WERI-Rb-1 (cell line): ENCODE data around the gene AGRP.

Experiments
- DNase-seq: peaks from one replicate; pipeline ENCODE4 v3.0.0-alpha.2; 2020
- H3K27ac ChIP-seq: fragments of 250-450 bp; sonication (Bioruptor Pico); 2 replicates; pipeline ENCODE4 v1.5.1; 2020; ENCODE audit warnings: mild to moderate bottlenecking, moderate library complexity
- H3K27me3 ChIP-seq: fragments of 250-450 bp; sonication (Bioruptor Pico); 2 replicates; pipeline ENCODE4 v1.5.1; 2021; ENCODE audit warnings: mild to moderate bottlenecking, low read depth, moderate library complexity; ENCODE audit not compliant: insufficient read depth, severe bottlenecking
- H3K36me3 ChIP-seq: fragments of 250-450 bp; sonication (Bioruptor Pico); 2 replicates; pipeline ENCODE4 v1.5.1; 2020; ENCODE audit warnings: mild to moderate bottlenecking, moderate library complexity
- H3K4me3 ChIP-seq: 2 replicates; pipeline ENCODE4 v1.5.1; 2011; ENCODE audit warnings: low read depth, mild to moderate bottlenecking, control low read depth, low read length
- H3K9me3 ChIP-seq: fragments of 250-450 bp; sonication (Bioruptor Pico); 2 replicates; pipeline ENCODE4 v1.5.1; 2021; ENCODE audit warnings: mild to moderate bottlenecking, moderate library complexity; ENCODE audit not compliant: severe bottlenecking
- CTCF ChIP-seq: IDR thresholded peaks from 2 replicates; pipeline ENCODE4 v1.5.1; 2011; ENCODE audit warnings: low read depth, mild to moderate bottlenecking, control low read depth, inconsistent platforms, low read length

Gene AGRP

GRCh38 chr16:67454104-67454503 lies 29.2 kb downstream of the AGRP start:
- H3K36me3 ChIP-seq: peaks cover 16% of the 10 kb centered on the region
- no peak overlapping the region for H3K27ac ChIP-seq
- H3K4me3 ChIP-seq: no peak overlapping the region
- no peaks in the 10 kb centered on the region for H3K27me3 ChIP-seq
- H3K9me3 ChIP-seq: no peaks in the 10 kb centered on the region
- TF ChIP-seq CTCF: no peak
- no peak for DNase-seq

GRCh38 chr16:67451704-67452435 lies 31.5 kb downstream of the AGRP start:
- H3K27me3 ChIP-seq: no peaks in the 10 kb centered on the region
- no peak for DNase-seq
- TF ChIP-seq CTCF: no peak
- H3K36me3 ChIP-seq: peaks cover 31% of the 10 kb centered on the region
- H3K4me3 ChIP-seq: no peak overlapping the region
- no peaks in the 10 kb centered on the region for H3K9me3 ChIP-seq
- H3K27ac ChIP-seq: no peak overlapping the region

GRCh38 chr16:67451061-67451703 lies 32.2 kb downstream of the AGRP start:
- TF ChIP-seq CTCF: no peak
- Histone ChIP-seq H3K36me3 (peaks cover 32% of the 10 kb centered on the region), H3K27me3 (no peaks in the 10 kb centered on the region), H3K4me3 (no peak overlapping the region), H3K27ac (no peak overlapping the region), H3K9me3 (no peaks in the 10 kb centered on the region)
- DNase-seq: no peak

GRCh38 chr16:67449739-67450138 lies 33.6 kb downstream of the AGRP start:
- no peak overlapping the region for H3K27ac ChIP-seq
- no peaks in the 10 kb centered on the region for H3K27me3 ChIP-seq
- no peaks in the 10 kb centered on the region for H3K9me3 ChIP-seq
- DNase-seq: no peak
- no peak overlapping the region for H3K4me3 ChIP-seq
- TF ChIP-seq CTCF: no peak
- peaks cover 34% of the 10 kb centered on the region for H3K36me3 ChIP-seq

GRCh38 chr16:67449336-67449735 lies 34.0 kb downstream of the AGRP start:
- no peak for DNase-seq
- Histone ChIP-seq H3K27ac (no peak overlapping the region), H3K9me3 (no peaks in the 10 kb centered on the region), H3K27me3 (no peaks in the 10 kb centered on the region), H3K4me3 (no peak overlapping the region), H3K36me3 (peaks cover 37% of the 10 kb centered on the region)
- TF ChIP-seq CTCF: no peak
